ENCODE data around the gene EHHADH.
"Not testable (repeated sequence)": the region's sequence is repeated elsewhere in the genome, so short reads cannot be mapped to it uniquely, and the experiment has no call there.

EHHADH gene

GRCh38 chr3:185270262-185270955 is 16.6 kb upstream of the EHHADH start:
- DNase-seq (ENCODE audit: low read depth in 1 of 2, low spot score in 1 of 2): peak; percentile 55 to 85
- no peak for TF ChIP-seq JUND (IDR thresholded peaks at IDR 0.05; ENCODE audit: low read depth)
- in situ Hi-C loops (cut with HindIII; ENCODE audit: low pct_unique_long_range_greater_than_20kb, low sequenced_read_pairs): no loop called here

- peak in 1 of 2 experiments; percentile 42 for DNase-seq (ENCODE audit: low read depth in 1 of 2, low spot score in 1 of 2)
- TF ChIP-seq JUND (IDR thresholded peaks at IDR 0.05; ENCODE audit: low read depth): no peak; the same call in 1 of the 2 replicates
- in situ Hi-C loops (cut with HindIII; ENCODE audit: low pct_unique_long_range_greater_than_20kb, low sequenced_read_pairs): no loop called here
Observed at GRCh38 chr3:185268194-185268962, 14.5 kb upstream of the EHHADH start.

- TF ChIP-seq JUND (IDR thresholded peaks at IDR 0.05; ENCODE audit: low read depth): peak; percentile 52
- no peak for DNase-seq (ENCODE audit: low read depth in 1 of 2, low spot score in 1 of 2)
- in situ Hi-C loops (cut with HindIII; ENCODE audit: low pct_unique_long_range_greater_than_20kb, low sequenced_read_pairs): no loop called here
Observed at GRCh38 chr3:185267193-185267592, 13.3 kb upstream of the EHHADH start.

DNA sequence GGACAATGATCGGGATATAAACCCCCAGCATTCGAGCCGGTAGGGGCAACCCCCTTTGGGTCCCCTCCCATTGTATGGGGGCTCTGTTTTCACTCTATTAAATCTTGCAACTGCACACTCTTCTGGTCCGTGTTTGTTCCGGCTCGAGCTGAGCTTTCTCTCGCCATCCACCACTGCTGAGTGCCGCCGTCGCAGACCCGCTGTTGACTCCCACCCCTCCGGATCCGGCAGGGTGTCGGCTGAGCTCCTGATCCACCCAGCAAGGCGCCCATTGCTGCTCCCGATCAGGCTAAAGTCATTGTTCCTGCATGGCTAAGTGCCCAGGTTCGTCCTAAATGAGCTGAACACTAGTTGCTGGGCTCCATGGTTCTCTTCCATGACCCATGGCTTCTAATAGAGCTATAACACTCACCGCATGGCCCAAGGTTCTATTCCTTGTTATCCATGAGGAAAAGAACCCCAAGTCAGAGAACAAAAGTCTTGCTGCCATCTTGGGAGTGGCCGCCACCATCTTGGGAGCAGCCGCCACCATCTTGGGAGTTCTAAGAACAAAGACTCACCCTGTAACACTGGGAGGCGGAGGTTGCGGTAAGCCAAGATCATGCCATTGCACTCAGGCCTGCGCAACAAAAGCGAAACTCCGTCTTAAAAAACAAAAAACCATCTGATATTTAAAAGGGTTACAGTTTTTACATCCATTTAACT is 11.2 kb upstream of the EHHADH start:
- in situ Hi-C loops (cut with HindIII; ENCODE audit: low pct_unique_long_range_greater_than_20kb, low sequenced_read_pairs): no loop called here
- DNase-seq (ENCODE audit: low read depth in 1 of 2, low spot score in 1 of 2): no peak
- TF ChIP-seq JUND (IDR thresholded peaks at IDR 0.05; ENCODE audit: low read depth): no peak

DNA sequence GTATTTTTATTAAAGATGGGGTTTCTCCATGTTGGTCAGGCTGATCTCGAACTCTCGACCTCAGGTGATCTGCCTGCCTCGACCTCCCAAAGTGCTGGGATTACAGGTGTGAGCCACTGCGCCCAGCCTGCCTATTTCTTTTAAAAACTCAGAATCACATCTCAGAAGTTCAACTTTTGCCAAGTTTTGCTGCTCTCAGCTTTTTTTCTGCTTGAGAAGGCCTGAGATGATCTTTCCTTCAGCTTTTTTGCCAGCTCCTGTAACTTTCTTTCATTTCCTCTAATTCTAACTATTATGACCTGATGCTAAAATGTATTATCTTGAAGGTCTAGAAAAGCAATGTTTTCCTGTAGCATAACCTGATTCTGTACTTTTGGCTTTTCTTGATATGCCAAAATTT is 9.6 kb upstream of the EHHADH start:
- no peak for DNase-seq (ENCODE audit: low read depth in 1 of 2, low spot score in 1 of 2)
- in situ Hi-C loops (cut with HindIII; ENCODE audit: low pct_unique_long_range_greater_than_20kb, low sequenced_read_pairs): no loop called here
- no peak for TF ChIP-seq JUND (IDR thresholded peaks at IDR 0.05; ENCODE audit: low read depth)

- in situ Hi-C loops (cut with HindIII; ENCODE audit: low pct_unique_long_range_greater_than_20kb, low sequenced_read_pairs): no loop called here
- TF ChIP-seq JUND (IDR thresholded peaks at IDR 0.05; ENCODE audit: low read depth): no peak
- DNase-seq (ENCODE audit: low read depth in 1 of 2, low spot score in 1 of 2): no peak
Observed at GRCh38 chr3:185257334-185257733, 3.5 kb upstream of the EHHADH start.

DNA sequence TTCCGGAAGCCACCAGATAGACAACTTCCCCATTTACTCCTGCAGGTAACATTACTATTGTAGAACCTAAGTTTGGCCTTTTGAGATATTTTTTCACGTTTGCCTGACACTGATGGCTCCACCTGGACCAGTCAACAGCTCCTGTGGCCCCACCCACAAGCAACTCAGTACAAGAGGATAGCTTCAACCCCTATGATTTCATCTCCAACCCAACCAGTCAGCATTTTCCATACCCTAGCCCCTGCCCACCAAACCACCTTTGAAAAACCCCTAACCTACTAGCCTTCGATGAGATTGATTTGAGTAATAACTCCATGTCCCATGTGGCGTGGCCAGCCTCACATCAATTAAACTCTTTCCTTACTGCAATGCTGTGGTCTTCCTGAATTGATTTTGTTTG is 950 bp upstream of the EHHADH start:
- DNase-seq (ENCODE audit: low read depth in 1 of 2, low spot score in 1 of 2): no peak
- in situ Hi-C loops (cut with HindIII; ENCODE audit: low pct_unique_long_range_greater_than_20kb, low sequenced_read_pairs): no loop called here
- TF ChIP-seq JUND (IDR thresholded peaks at IDR 0.05; ENCODE audit: low read depth): no peak

GRCh38 chr3:185253133-185253532 is 716 bp downstream of the EHHADH start:
- in situ Hi-C loops (cut with HindIII; ENCODE audit: low pct_unique_long_range_greater_than_20kb, low sequenced_read_pairs): not testable (repeated sequence)

GRCh38 chr3:185251272-185251671 is 2.6 kb downstream of the EHHADH start:
- TF ChIP-seq JUND (IDR thresholded peaks at IDR 0.05; ENCODE audit: low read depth): no peak
- DNase-seq (ENCODE audit: low read depth in 1 of 2, low spot score in 1 of 2): no peak
- in situ Hi-C loops (cut with HindIII; ENCODE audit: low pct_unique_long_range_greater_than_20kb, low sequenced_read_pairs): no loop called here

More at GRCh38 chr3:185253133-185253532, 716 bp downstream of the EHHADH start:
- not testable (repeated sequence) for DNase-seq (ENCODE audit: low read depth in 1 of 2, low spot score in 1 of 2)

DNA sequence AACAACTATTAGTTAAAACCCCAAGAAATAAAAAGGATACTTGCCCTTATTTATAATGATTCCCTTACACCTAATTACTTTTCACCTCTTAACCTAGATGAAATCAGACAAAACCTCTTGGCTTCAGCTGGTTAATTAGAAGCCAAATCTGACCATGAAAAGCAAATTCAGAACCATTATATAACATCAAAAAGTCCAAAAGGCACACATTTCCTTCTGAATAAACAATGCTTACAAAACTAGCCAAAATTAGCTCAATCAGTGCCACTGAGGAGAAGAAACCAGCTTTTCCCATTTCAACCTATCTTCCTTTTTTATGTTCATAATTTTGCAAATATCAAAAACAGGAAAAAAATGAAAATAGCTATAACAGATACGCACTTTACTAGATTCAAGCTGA is 3.2 kb downstream of the EHHADH start:
- TF ChIP-seq JUND (IDR thresholded peaks at IDR 0.05; ENCODE audit: low read depth): 0 out of 2 replicates have a peak, but pooled peaks have one; percentile 25
- DNase-seq (ENCODE audit: low read depth in 1 of 2, low spot score in 1 of 2): no peak
- in situ Hi-C loops (cut with HindIII; ENCODE audit: low pct_unique_long_range_greater_than_20kb, low sequenced_read_pairs): no loop called here

DNA sequence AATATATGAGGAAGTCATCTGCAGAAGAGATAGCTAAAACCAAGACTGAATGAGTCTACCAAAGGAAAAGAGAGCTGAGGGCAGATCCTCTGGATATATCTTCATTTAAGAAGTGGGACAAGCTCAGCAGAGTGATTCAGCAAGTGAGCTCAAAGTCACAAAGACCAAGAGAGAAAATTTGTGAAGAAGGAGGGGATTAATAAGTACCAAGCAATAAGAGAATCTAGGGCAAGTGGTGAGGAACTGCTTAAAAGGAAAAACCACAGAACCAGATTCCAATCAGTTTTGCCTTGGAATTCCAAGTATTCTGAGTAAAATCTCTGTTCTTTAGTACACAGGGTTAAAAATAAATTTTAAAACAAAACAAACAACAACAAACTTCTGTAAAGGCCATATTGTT is 3.6 kb downstream of the EHHADH start:
- no peak for DNase-seq (ENCODE audit: low read depth in 1 of 2, low spot score in 1 of 2)
- in situ Hi-C loops (cut with HindIII; ENCODE audit: low pct_unique_long_range_greater_than_20kb, low sequenced_read_pairs): no loop called here
- no peak; the same call in 1 of the 2 replicates for TF ChIP-seq JUND (IDR thresholded peaks at IDR 0.05; ENCODE audit: low read depth)

DNA sequence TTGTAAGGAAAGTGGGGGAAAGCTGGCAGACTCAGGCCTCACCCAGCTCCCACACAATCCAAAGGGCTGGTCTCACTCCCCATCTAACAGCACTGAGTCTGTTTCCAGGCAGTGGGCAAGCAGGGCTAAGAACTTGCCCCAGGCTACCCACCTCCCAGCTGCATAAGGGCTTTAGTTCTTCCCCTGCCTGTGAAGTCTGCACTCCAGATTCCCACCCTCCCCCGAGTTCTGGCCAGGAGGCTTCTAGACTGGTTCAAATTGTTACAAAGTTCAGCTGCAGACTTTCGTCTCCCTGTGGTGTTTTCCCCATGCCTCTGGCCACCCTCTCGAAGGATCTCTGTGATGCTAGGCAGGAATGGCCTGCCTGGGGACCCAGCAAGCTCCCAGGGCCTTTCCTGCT is 11.2 kb downstream of the EHHADH start:
- in situ Hi-C loops (cut with HindIII; ENCODE audit: low pct_unique_long_range_greater_than_20kb, low sequenced_read_pairs): no loop called here
- no peak for TF ChIP-seq JUND (IDR thresholded peaks at IDR 0.05; ENCODE audit: low read depth)
- no peak for DNase-seq (ENCODE audit: low read depth in 1 of 2, low spot score in 1 of 2)

DNA sequence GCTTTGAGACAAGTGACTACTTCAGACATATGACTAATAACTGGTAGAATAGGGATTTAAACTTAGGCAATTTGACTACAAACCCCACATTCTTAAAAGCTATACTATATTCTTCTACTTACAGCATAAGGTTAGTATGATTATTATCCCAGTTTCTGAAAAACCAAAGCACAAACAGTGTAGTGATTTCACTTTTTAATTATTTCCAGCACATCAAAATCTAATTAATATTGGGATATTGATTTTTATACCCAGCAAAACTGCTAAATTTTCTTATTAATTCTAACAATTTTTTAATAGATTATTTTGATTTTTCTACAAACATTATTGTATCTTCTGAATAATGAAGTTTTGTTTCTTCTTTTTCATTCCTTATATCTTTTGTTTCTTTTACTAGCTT is 16.9 kb downstream of the EHHADH start:
- in situ Hi-C loops (cut with HindIII; ENCODE audit: low pct_unique_long_range_greater_than_20kb, low sequenced_read_pairs): no loop called here
- TF ChIP-seq JUND (IDR thresholded peaks at IDR 0.05; ENCODE audit: low read depth): no peak
- no peak for DNase-seq (ENCODE audit: low read depth in 1 of 2, low spot score in 1 of 2)
